GM12873 (cell line): ENCODE data around the gene APOLD1.

Experiments used
- TF ChIP-seq, protein P1 (sequence below): IDR thresholded peaks from 2 replicates; pipeline ENCODE4 v1.5.1; 2012; ENCODE audit warnings: low read depth, mild to moderate bottlenecking, moderate library complexity, low read length, control low read depth; ENCODE audit not compliant: insufficient read depth; ENCODE audit errors: missing control alignments

APOLD1 gene

DNA sequence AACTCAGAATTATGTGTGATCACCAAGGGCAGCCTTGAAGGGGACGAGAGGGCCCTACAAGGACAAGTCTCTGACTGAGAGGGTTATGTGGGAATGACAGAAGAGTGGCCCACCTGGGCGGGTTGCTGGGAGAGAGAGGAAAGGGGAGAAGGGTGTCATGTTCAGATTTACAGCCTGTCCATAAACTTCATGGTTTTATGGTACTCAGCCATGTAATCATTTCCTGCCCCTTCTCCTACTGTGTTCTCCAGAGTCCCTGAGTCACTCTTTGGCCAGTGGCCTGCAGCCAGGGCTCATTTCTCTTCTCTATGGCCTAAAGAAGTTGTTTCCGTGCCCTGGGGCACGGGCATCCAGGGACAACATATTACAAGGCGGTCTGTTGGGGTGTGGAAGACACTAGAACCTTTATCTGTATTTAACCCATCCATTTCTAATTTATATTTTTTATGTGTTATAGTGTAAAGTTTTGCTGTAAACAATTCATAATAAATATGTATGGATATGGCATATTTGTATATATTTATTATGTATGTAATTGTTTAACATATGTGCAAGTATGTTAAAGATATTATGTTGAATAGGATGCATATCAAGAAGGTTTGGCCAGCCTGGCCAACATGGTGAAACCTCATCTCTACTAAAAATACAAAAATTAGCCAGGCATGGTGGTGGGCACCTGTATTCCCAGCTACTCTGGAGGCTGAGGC is 54.6 kb downstream of the APOLD1 start:
- TF ChIP-seq, protein P1, sequence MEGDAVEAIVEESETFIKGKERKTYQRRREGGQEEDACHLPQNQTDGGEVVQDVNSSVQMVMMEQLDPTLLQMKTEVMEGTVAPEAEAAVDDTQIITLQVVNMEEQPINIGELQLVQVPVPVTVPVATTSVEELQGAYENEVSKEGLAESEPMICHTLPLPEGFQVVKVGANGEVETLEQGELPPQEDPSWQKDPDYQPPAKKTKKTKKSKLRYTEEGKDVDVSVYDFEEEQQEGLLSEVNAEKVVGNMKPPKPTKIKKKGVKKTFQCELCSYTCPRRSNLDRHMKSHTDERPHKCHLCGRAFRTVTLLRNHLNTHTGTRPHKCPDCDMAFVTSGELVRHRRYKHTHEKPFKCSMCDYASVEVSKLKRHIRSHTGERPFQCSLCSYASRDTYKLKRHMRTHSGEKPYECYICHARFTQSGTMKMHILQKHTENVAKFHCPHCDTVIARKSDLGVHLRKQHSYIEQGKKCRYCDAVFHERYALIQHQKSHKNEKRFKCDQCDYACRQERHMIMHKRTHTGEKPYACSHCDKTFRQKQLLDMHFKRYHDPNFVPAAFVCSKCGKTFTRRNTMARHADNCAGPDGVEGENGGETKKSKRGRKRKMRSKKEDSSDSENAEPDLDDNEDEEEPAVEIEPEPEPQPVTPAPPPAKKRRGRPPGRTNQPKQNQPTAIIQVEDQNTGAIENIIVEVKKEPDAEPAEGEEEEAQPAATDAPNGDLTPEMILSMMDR: no peak

DNA sequence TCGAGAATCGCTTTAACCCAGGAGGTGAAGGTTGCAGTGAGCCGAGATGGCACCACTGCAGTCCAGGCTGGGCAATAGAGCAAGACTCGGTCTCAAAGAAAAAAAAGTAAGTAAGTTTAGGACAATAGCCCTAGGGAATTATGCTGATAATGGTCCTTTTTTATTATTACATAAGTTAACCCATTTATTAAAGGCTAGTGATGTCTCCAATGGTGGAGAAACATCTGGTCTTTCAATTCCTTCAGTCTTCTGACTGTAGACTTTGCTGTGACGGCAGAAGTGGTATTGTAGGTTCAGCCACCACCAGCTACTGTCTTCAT is 55.1 kb downstream of the APOLD1 start:
- TF ChIP-seq, protein P1: no peak
